Measurements from ENCODE around the gene FUNDC2.

DNA sequence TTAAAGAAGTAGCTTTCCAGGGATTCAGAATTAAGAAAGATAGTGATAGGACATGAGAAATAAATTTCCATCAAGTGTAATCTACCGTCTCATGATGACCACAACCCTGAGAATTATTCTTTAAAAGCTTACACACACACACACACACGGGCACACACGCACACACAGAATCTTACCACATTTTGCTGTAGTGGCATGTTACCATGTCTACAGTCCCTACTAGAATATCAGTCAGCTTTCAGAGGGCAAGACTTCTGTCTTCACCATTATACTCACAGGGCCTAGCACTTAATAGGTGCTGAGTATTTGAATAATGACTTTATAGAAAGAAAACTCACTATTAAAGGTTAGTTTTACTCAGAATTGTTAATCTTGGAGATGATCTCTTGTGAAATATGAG, 28.9 kb downstream of the FUNDC2 start:
- TF ChIP-seq, protein P1, sequence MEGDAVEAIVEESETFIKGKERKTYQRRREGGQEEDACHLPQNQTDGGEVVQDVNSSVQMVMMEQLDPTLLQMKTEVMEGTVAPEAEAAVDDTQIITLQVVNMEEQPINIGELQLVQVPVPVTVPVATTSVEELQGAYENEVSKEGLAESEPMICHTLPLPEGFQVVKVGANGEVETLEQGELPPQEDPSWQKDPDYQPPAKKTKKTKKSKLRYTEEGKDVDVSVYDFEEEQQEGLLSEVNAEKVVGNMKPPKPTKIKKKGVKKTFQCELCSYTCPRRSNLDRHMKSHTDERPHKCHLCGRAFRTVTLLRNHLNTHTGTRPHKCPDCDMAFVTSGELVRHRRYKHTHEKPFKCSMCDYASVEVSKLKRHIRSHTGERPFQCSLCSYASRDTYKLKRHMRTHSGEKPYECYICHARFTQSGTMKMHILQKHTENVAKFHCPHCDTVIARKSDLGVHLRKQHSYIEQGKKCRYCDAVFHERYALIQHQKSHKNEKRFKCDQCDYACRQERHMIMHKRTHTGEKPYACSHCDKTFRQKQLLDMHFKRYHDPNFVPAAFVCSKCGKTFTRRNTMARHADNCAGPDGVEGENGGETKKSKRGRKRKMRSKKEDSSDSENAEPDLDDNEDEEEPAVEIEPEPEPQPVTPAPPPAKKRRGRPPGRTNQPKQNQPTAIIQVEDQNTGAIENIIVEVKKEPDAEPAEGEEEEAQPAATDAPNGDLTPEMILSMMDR (IDR thresholded peaks at IDR 0.05), result no peak
- TF ChIP-seq ZFX (IDR thresholded peaks at IDR 0.05; ENCODE audit: borderline replicate concordance), result no peak

Data from 22Rv1 (cell line).